HG02938 (cell line): ENCODE data around the gene KRTAP10-5.
"Not testable (repeated sequence)": the region's sequence is repeated elsewhere in the genome, so short reads cannot be mapped to it uniquely, and the experiment has no call there.

Experiments used
- ATAC-seq: cut with Tn5 transposase; IDR thresholded peaks from one replicate; pipeline ENCODE4 v1.9.1; 2021; ENCODE audit warnings: mild to moderate bottlenecking, moderate library complexity; ENCODE audit not compliant: unreplicated experiment

Gene KRTAP10-5

DNA sequence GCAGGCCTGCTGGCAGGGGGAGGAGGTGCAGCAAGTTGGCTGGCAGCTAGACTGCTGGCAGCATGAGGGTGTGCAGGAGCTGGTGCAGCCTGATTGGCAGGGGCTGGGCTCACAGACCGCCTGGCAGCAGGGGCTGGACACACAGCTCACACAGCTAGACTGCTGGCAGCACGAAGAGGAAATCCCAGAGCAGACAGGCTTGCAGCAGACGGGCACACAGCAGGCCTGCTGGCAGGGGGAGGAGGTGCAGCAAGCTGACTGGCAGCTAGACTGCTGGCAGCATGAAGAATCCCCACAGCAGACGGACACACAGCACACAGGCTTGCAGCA, 11.4 kb upstream of the KRTAP10-5 start:
- not testable (repeated sequence) for ATAC-seq

DNA sequence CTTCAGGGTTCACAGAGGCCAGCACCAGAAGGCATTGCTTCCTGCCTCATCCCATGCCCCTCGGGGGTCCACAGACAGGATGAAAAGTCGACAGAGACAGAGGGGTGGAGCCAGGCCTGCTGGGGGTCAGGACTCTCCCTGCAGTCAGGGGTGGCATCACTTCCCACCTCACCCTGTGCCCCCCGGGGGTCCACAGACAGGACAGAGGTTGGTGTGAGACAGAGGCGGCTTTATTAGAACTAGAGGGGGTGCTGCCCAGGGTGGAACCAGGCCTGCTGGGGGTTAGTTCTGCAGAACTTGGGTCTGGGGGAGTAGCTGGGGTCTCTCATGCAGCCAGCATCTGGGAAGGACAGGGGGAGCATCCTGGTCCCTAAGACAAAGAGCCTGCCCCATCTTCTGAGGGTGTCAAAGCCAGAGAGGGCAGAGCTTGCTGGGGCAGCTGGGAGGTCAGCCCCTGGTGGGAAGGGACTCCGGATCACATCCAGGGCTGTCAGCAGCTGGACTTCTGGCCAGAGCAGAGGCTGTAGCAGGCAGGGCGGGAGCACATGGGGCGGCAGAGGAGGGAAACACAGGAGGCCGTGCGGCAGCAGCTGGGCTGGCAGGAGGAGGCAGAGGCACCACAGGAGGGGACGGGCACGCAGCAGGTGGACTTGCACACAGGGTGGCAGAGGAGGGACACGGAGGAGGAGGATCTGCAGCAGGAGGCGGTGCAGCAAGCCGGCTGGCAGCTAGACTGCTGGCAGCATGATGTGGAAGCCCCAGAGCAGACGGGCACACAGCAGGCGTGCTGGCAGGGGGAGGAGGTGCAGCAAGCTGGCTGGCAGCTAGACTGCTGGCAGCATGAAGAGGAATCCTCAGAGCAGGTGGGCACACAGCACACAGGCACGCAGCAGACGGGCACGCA, 10.7 kb upstream of the KRTAP10-5 start:
- not testable (repeated sequence) for ATAC-seq

DNA sequence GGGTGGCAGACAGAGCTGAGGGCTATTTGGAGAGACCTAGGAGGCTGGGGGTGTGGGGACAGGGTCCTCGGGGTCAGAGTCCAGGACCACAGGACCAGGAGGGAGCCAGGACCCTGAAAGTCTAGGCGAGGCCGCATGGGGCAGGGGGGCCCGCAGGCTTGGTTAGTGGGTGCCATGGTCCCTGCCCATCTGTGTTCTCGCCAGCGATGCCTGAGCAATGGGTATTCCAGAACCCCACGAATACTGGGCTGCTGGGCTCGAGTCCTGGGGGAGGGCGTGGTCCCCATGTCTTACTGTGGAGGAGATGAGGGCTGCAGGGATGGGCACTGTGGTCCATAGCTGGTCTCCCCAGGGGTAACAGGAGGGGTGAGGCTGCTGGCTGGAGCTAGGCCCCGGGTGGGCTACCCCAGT, 9.9 kb upstream of the KRTAP10-5 start:
- no peak for ATAC-seq

DNA sequence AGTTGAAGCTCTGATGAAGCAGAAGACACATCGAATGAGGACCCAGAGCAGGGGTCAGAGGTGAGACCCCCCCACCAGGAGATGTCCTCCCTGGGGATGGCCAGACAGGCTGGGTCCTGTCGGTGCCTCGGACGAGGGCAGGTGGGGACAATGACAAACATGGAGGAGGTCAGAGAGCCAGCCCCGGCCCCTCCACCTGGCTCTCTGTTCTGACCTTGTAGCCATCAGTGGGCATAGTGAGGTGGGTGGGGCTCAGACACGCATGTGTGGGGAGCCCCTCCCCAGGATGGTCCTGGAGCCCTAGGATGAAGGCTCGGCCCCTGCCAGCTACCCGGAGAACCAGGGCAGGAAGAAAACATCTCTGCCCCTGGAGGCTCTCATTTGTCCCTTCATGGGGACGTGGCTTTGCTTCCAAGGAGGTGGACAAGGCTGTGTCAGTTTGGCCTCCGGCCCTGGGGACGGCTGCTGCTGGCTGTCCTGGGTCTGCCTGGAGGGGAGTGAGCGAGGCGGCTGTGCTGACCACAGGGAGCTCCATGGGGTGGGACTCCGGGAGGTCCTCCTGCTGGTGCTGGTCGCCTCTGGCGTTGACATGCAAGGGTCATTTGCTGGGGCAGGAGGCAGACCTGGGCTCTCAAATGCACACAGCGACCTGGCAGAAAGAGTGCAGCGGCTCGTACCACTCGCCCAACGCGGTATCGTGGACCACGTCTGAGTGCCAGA, 9.3 kb upstream of the KRTAP10-5 start:
- no peak for ATAC-seq

DNA sequence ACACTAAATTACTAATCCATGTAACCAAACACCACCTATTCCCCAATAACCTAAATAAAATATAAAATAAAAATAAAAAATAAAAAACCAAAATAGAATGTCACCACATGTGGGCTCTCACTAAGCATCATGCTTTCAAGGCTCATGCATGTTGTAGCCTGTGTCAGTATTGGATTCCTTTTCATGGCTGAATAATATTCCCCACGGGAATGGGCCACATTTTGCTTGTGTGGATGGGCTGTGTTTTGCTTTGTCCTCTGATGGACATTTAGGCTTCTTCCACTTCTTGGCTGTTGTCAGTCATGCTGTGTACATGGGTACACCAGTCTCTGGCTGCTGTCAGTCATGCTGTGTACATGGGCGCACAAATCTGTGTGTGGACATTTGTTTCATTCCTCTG, 8.7 kb upstream of the KRTAP10-5 start:
- no peak for ATAC-seq

DNA sequence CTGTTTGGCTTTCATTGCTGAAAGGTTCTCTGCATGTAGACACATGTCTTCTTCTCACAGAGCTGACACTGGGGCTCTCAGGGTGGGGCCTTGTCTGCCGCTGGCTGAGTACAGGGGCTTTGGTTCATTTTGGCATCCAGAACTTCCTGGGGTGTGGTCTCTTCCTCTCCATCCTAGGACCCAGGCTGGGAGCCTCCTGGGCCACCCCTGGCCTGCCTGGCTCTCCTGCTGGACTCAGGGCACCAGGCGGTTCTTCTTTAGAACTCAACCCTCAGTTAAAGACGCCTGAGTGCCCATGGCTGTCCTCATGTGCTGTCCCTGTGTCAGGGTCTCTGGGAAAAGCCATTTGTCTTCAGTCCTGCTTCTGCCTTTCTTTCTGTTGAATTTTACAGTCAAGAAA, 5.5 kb upstream of the KRTAP10-5 start:
- no peak for ATAC-seq

DNA sequence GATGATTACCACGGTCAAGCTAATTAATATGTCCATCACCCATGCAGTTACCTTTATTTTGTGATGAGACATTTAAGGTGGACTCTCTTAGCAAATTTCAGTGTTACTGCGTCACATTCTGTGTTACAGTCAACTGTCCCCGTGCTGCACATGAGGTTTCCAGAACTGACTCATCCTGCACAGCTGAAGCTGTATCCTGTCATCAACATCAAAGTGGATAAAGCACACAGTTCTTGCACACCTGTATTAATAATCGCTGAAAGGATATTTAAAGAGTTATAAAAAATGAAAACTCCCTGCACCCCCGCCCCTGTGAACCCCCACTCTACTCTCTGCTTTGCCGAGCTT, 3.4 kb upstream of the KRTAP10-5 start:
- ATAC-seq, result no peak

DNA sequence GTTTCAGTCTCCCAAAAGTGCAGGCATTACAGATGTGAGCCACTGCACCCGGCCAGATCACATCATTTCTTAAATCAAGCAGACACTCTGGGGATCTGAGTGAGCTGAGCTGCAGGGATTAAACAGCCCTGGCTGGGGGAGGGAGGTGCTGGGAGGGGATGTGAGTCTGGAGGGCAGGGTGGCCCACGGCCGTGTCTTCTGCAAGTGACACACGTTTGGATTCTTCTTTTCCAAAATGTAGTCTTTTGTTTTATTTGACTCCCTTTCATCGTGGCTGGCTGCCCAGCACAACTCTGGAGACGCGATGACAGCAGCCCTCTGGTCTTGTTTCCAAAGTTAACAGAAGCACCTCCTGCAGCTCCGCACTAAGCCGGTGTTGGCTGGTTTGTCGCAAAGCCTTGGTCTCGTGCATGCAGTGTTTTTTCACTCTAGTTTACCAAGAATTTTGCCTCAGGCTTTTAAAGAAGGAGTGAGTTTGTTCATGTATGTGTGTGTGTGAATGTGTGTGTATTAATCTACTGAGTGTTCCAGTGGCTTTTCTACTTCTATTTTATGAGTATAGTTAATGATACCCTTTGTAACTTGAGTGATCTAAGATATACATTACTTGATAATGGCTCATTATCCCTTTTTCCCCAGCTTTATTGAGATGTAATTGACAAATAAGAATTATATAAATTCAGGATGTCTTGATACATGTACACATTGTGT, 2.8 kb upstream of the KRTAP10-5 start:
- no peak for ATAC-seq

DNA sequence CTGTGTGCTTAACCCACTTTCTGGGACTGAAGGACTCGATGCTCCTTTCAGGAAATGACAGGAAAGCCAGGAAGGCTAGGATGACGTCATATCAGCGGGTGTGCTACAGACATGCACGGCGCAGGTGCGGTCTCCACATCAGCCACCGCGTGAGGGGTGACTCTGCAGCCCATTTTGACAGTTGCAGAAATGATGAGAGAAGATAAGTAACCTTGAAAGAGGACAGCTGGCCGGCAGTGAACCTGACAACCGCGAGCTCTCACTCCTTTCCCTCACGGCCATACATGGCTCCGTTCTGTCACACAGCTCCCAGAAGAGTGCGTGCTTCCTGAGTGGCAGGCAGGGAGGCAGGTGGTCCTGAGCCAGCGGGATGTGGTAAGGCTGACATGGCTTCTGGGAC, 1.7 kb upstream of the KRTAP10-5 start:
- no peak for ATAC-seq

DNA sequence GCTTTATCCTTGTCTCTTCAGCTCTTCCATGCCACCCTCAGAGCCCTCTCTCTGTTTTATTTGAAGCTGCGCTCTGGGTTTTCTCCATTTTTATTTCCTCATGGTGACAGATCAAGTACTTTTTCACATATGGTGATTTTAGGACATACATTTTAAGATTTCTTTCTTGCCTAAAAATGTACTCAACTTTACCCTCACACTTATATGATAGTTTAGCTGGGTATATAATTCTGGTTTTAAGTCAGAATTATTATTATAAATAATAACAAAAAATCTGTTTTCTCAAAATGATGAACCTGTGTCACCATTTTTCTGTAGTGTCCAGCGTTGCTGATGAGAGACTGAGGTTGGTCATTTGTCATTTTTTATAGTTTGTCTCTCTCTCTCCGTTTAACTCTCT, 754 bp upstream of the KRTAP10-5 start:
- no peak for ATAC-seq

DNA sequence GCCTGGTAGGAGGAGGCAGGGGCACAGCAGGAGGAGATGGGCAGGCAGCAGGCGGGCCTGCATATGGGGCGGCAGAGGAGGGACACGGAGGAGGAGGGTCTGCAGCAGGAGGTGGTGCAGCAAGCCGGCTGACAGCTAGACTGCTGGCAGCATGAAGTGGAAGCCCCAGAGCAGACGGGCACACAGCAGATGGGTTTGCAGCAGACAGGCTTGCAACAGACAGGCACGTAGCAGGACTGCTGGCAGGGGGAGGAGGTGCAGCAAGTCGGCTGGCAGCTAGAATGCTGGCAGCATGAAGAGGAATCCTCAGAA, 615 bp downstream of the KRTAP10-5 start:
- ATAC-seq, result no peak

DNA sequence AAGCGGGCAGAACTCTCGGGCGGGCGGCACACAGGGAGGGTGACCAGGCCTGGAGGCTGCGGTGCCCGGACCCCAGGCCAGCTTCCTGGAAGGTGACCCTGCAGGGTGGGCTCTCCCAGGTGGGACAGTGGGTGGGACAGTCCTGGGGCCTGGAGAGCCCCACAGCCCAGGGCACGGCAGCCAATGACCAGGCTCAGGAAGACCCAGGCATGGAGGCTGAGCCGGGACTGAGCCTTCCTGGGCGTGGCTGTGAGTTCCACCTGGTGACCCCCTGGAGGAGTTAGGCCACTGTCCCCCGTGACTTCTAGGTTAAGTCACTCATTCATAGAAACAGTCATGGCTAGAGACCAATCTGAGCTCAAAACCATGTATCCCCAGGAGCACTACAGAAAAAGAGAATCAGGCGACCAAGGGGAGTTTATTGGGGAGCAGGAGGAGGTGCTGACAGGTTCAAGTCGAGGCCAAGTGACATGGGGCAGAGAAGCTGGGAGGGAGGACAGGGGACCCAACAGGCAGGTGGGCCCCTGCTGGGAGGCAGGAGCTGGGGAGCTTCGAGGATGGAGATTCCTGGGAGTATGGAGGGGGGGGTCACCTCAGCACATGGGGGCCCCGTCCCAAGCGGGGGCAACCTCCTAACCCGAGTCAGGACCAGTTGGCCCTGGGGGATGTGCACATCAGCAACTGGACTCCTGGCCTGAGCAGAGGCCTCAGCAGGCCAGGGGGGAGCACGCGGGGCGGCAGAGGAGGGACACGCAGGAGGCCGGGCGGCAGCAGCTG, 1.2 kb downstream of the KRTAP10-5 start:
- ATAC-seq, result no peak

DNA sequence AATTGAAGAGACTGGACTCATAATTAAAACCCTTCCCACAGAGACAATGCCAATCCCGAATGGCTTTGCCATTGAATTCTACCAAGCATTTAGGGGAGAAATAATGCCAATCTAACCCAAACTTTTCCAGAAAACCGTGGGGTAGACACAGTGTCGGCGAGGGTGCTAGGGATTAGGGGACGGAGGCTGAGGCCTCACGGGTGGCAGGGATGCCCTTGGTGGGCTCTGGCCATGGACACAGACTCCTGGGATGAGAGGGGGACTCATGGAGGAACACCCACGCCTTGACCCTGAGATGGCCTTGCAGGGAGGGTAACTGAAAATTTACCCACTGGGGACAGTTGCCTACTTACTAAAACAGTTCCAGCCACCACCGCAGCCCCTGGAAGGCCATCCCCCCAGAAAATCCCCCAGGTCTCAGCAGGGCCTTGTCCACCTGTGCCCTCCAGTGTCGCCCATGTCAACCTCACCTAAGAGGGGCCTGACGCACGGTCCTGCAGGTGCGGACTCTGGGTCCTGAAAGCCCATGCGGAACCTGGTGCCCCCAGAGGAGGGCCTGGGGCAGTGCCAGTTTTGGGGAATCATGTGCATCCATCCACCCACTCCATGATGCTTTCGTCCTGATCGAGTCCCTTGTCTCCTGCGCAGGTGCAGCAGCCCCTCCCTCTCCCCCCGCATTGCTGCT, 1.9 kb downstream of the KRTAP10-5 start:
- ATAC-seq, result no peak

DNA sequence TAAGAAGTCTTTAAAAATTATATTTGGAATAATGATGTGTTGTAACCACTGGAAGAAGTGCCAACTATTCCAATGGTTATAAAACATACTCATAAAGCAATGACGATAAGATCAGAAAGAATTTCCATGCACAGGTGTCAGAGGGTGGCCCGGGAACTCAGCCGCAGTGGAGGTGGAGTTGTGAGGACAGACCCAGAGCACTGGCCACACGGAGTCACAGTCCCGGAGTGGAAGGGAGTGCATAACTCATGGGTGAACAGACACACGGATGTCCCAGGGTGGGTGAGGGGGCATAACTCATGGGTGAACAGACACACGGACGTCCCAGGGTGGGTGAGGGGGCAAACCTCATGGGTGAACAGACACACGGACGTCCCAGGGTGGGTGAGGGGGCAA, 4.4 kb downstream of the KRTAP10-5 start:
- ATAC-seq, result no peak

DNA sequence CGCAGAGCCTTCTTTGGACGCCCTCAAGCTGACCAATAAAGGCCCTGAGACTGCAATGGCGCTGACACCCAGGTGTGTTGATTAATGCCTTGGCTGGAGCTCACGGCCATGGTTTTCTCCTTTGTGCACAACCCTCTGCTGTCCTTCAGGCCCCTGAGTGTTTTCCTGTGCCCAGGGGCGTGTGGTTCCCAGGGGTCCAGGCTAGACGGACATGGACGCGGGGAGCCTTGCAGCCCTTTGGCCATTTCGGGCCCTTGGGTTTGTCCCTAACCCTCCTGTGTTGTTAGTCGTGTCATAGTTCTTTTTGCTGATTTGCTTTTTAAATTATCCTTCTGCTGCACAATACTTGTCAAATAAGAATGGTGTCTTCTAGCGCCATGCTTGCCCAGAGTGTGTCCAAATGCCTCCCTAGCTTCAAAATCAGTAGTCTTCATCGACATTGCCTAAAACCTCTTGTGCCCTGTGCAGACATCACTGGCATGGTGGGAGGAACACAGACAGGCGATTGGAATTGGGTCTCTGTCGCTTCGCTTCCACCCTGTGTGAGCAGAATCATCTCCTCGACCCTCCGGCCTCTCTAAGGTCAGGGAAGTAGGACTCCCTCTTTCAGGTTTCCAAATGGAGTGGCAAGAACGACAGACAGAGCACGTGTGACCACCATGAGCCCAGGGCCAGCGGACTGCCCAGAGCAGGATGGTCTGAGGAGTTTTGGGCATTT, 4.9 kb downstream of the KRTAP10-5 start:
- ATAC-seq, result no peak

DNA sequence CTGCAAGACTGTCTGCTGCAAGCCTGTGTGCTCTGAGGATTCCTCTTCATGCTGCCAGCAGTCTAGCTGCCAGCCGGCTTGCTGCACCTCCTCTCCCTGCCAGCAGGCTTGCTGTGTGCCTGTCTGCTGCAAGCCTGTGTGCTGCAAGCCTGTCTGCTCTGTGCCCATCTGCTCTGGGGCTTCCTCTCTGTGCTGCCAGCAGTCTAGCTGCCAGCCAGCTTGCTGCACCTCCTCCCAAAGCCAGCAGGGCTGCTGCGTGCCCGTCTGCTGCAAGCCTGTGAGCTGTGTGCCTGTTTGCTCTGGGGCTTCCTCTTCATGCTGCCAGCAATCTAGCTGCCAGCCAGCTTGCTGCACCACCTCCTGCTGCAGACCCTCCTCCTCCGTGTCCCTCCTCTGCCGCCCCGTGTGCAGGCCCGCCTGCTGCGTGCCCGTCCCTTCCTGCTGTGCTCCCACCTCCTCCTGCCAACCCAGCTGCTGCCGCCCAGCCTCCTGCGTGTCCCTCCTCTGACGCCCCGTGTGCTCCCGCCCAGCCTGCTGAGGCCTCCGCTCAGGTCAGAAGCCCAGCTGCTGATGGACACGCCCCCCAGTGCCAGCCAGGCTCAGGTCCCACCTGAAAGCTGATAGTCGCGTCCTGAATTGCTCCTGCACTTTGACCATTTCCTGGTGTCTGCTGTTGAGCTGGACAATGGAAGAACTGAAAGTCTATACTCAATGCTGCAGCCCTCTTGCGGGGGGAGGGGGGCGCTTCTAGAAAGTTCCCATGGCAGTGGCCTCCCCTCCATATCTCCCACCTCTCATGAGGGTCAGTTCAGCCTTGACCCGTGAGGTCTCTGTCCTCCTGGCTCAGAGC, 5.7 kb downstream of the KRTAP10-5 start:
- no peak for ATAC-seq

DNA sequence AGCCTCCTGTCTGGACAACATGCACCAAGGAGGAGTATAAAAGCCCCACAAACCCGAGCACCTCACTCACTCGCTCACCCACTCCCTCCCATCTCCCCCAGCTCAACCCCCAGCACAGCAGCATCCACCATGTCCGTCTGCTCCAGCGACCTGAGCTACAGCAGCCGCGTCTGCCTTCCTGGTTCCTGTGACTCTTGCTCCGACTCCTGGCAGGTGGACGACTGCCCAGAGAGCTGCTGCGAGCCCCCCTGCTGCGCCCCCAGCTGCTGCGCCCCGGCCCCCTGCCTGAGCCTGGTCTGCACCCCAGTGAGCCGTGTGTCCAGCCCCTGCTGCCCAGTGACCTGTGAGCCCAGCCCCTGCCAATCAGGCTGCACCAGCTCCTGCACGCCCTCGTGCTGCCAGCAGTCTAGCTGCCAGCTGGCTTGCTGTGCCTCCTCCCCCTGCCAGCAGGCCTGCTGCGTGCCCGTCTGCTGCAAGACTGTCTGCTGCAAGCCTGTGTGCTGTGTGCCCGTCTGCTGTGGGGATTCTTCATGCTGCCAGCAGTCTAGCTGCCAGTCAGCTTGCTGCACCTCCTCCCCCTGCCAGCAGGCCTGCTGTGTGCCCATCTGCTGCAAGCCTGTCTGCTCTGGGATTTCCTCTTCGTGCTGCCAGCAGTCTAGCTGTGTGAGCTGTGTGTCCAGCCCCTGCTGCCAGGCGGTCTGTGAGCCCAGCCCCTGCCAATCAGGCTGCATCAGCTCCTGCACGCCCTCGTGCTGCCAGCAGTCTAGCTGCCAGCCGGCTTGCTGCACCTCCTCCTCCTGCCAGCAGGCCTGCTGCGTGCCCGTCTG, 6.6 kb downstream of the KRTAP10-5 start, which contains the start of gene KRTAP10-4:
Gene KRTAP10-4, plus strand, starts transcription at position 100 of the 827 bp plus-strand sequence. Its CDS starts 30 bp downstream, at position 130.
- not testable (repeated sequence) for ATAC-seq

DNA sequence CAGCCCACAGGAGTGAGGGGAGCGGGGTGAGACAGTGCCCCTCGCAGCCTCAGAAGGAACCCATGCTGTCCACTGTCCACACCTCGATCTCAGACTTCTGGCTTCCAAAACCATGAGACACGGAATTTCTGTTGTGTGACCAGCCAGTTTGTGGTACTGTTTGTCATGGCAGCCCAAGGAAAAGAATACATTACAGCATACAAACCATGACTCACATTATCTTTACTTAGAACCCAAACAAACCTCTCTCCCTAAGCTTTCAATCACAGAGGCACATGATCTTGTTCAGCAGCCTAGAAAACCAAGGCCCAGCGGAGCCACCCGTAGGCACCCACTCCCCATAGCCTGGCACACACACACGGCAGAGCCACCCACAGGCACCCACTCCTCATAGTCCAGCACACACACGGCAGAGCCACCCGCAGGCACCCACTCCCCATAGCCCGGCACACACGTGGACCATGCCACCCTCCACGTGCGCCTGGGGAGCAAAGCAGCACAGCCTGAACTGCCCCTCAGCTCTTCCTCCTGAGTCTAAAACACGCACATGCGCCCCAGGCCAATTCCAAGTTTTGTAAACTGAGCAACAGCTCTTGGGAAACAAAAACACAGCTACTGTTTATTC, 7.3 kb downstream of the KRTAP10-5 start:
- no peak for ATAC-seq
